Activated CD4-positive, alpha-beta T cell treated with anti-CD3 and anti-CD28 coated beads, Interleukin-2, amount 10 ng/mL, durations not matched to agents 24 days and 14 days (primary cell): ENCODE results near the gene LHFPL3. TPM values are rescaled to one million over a fixed set of nuclear protein-coding genes. Genes with fewer than 3 reads are reported as not detected.

ENCODE experiments used
- DNase-seq: peaks from one replicate; pipeline ENCODE4 v3.0.0; 2022
- H3K27ac Mint-ChIP-seq: one replicate; pipeline ENCODE4 v1.8.0; 2022; ENCODE audit warnings: mild to moderate bottlenecking, mixed read lengths
- H3K27me3 Mint-ChIP-seq: one replicate; pipeline ENCODE4 v1.8.0; 2022; ENCODE audit warnings: mixed read lengths
- H3K36me3 Mint-ChIP-seq: one replicate; pipeline ENCODE4 v1.8.0; 2022; ENCODE audit warnings: low read depth, mild to moderate bottlenecking, mixed read lengths
- H3K4me1 Mint-ChIP-seq: one replicate; pipeline ENCODE4 v1.8.0; 2021; ENCODE audit warnings: mixed read lengths
- H3K4me3 Mint-ChIP-seq: one replicate; pipeline ENCODE4 v1.8.0; 2022; ENCODE audit warnings: mild to moderate bottlenecking, moderate library complexity, mixed read lengths
- H3K9me3 Mint-ChIP-seq: one replicate; pipeline ENCODE4 v1.8.0; 2021; ENCODE audit warnings: mixed read lengths
- intact Hi-C: fragments of 100-400 bp; cut with micrococcal nuclease; formaldehyde crosslinking; loops from one replicate; pipeline ENCODE4 v1.15.1; 2023
- total RNA-seq: library from RNA; stranded (reverse); gene quantifications from 2 replicates; pipeline ENCODE4 v1.2.3, GENCODE V29; 2022

Gene LHFPL3
- total RNA-seq, 1 donor from 2014 or later = not detected

DNA sequence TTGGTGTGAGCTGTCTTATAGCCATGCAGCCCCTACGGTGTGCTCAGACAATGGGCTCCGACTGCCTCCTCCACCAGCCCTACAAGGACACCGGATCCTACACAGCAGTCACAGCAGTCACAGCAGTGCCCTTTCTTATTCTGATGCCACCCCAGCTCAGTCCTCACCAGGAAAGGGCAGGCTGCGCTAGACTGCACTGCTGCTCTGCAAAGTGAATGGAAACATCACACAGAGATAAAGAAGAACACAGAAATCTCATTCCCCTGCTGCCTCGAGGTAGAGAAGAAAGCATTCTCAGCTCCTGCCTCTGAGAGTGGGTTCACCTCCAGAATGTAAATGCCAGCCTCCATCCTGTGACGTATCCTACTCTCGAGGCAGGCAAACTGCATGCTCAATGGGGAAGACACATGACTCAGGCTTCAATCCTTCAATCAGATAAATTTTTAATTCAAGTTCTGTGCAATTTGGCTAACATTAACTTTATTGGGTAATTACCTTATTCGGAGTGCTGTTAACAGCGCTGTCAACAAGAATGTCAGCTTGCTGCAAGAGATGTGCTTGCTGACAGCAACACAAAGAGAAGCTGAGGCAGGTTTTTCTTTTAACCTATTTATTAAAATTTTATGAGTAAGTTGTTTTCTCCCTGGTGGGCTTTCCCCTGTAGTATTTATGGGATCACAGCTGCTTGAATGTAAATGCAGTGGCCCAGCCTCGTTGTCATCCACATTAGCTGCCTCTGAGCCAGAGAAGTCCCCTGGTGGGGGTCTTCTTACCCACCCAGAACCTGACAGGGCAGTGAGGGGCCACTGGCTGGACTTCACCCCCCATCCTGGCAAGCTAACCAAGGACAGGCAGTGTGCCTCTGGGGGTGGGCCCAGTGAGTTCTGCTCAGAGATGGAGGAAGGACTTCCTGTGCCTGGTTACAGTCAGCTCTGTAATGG, 444.3 kb downstream of the LHFPL3 start:
- Mint-ChIP-seq H3K27me3 (no peaks in the 10 kb centered on the region), H3K9me3 (no peaks in the 10 kb centered on the region), H3K4me1 (no peaks in the 10 kb centered on the region), H3K27ac (no peak overlapping the region), H3K4me3 (no peak overlapping the region), H3K36me3 (no peaks in the 10 kb centered on the region)
- intact Hi-C loops = no loop called here
- DNase-seq = no peak

DNA sequence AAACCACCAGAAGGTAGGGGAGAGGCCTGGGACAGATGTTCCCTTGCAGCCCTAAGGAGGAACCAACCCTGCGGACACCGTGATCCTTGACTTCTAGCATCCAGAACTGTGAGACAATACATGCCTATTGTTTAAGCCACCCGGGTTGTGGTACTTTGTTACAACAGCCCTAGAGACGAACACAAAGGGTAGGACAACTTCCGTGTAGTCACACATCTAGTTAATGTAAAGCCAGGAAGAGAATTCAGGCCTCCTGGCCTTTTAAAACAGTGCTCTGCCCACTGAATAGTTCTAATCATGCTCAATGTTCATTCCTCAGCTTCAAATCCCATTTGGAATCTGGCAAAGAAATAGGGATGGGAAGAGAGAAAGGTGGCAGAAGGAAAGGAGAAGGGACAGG, 445.4 kb downstream of the LHFPL3 start:
- Mint-ChIP-seq H3K36me3 (no peaks in the 10 kb centered on the region), H3K4me3 (no peak overlapping the region), H3K4me1 (no peaks in the 10 kb centered on the region), H3K27me3 (no peaks in the 10 kb centered on the region), H3K9me3 (no peaks in the 10 kb centered on the region), H3K27ac (no peak overlapping the region)
- intact Hi-C loops = no loop called here
- no peak for DNase-seq

DNA sequence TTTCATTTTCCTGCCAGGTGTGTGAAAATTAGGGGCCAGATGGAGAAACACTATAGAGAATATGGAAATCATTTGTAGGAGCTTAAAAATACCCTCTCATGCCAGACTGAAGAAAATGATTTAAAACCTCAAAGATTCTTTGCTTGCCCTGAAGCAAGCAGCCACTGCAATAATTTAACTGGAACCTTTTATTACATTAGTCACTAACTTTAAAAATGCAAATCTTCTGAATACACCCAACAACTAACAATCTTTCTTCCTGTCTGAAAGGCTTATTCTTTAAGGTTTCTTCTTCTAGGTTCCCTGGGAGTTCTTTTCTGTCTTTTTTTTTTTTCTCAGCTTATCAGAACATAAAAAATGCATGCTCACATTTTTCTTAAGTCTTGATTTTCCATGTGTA, 447.1 kb downstream of the LHFPL3 start:
- intact Hi-C loops = no loop called here
- H3K4me1 Mint-ChIP-seq = no peaks in the 10 kb centered on the region

DNA sequence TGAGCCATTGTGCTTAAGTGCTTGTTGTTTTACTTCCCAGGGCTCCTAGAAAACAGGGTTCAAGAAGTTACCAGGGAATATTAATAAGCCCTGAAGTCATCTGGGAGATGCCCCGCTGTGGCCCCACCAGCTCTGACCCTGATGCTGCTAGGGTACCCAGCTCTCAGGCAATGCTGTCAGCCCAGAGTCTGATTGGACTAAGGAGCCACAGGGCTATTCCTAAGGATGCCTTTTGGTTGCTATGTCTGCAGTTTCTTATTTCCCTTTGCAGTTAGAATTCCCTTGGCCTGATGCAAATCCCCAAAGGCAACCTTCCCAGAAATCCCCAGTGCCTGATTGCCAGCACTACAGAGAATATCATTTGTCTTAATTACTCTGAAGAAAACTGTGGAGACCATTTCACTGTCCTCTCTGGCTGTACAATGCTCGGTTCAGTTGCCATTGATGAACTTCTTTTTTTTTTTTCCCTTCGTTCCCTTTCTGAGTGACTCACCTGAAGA, 448.9 kb downstream of the LHFPL3 start:
- no peak overlapping the region for H3K27ac Mint-ChIP-seq
- no peak overlapping the region for H3K4me3 Mint-ChIP-seq
- H3K27me3 Mint-ChIP-seq = no peaks in the 10 kb centered on the region
- DNase-seq = no peak
- H3K9me3 Mint-ChIP-seq = no peaks in the 10 kb centered on the region
- intact Hi-C loops = no loop called here
- no peaks in the 10 kb centered on the region for H3K36me3 Mint-ChIP-seq
- H3K4me1 Mint-ChIP-seq = no peaks in the 10 kb centered on the region

More for the DNA sequence above, 447.1 kb downstream of the LHFPL3 start:
- H3K27me3 Mint-ChIP-seq = no peaks in the 10 kb centered on the region
- H3K9me3 Mint-ChIP-seq = no peaks in the 10 kb centered on the region
- no peak overlapping the region for H3K4me3 Mint-ChIP-seq
- no peak for DNase-seq
- H3K27ac Mint-ChIP-seq = no peak overlapping the region
- H3K36me3 Mint-ChIP-seq = no peaks in the 10 kb centered on the region

DNA sequence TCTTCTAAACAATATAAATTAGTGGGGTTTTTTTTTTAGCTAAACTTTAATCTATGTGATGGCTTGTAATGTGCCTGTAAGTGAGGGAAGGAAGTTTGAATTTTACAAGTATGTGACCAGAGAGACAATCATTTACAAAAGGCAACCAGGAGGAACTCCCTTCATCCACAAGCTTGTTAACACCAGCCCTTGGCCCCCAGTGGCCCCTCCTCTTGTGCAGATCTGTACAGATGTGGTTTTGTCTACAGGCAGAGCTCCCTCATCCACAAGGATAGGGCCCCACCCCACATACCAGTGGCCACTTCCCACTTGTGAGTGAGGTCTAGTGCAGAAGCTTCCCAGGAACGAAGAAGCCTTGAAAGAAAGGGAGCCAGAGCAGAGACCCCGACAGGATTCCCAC, 451.5 kb downstream of the LHFPL3 start:
- Mint-ChIP-seq H3K27ac (no peak overlapping the region), H3K27me3 (no peaks in the 10 kb centered on the region), H3K4me3 (no peak overlapping the region), H3K36me3 (no peaks in the 10 kb centered on the region), H3K9me3 (no peaks in the 10 kb centered on the region), H3K4me1 (no peaks in the 10 kb centered on the region)
- DNase-seq = no peak
- intact Hi-C loops = no loop called here

DNA sequence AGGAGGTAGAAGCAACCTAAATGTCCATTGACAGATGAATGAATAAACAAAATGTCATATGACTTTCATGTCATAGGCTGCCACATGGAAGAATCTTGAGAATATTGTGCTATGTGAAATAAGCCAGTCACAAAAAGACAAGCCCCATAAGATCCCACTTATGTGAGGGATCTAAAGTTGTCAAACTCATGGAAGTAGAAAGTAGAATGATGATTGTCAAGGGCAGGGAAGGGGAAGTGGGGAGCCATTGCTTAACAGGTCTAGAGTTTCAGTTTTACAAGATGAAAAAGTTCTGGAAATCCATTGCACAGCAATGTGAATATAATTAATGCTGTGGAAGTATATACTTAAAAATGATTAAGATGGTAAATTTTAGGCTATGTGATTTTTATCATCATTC, 456.3 kb downstream of the LHFPL3 start:
- H3K27me3 Mint-ChIP-seq = peaks cover 4% of the 10 kb centered on the region
- intact Hi-C loops = no loop called here
- H3K9me3 Mint-ChIP-seq = no peaks in the 10 kb centered on the region
- H3K36me3 Mint-ChIP-seq = no peaks in the 10 kb centered on the region
- DNase-seq = no peak
- H3K4me3 Mint-ChIP-seq = no peak overlapping the region
- no peak overlapping the region for H3K27ac Mint-ChIP-seq
- no peaks in the 10 kb centered on the region for H3K4me1 Mint-ChIP-seq

DNA sequence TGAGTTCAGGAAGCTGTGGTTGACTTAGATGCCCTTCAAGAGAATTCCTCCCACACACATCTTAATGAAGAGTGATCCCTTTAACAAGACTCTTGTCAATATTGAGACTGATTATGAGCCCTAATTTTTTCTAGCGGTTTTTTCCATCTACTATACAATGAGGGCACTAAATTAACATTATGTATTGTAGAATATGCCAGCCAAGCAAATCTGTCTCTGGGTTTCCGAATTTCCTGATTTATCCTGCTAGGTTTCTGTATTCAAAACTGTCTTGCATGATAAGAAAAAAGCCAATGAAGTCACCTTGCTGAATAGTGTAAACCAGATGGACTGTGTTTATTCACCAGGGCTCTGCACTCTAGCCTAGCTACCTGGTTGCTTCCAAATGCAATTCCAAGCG, 461.4 kb downstream of the LHFPL3 start:
- H3K36me3 Mint-ChIP-seq = no peaks in the 10 kb centered on the region
- no peak overlapping the region for H3K4me3 Mint-ChIP-seq

DNA sequence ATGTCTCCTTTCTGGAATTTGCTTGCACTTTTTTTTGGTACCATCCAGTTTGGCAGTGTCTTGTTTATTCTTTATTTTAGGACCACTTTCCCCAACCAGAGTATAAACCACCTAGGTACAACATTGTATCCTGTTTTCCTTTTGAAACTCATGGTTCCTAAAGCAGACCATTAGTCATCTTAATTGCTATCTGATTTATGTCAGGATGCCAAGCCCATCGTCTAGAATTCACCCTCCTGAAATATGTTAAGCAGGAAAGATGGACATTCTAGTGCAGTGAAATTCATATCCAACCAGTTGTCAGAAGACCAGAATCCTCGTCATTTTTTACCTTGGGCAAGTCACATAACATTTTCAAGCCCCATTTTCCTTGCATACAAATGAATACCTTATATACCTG, 462.0 kb downstream of the LHFPL3 start:
- Mint-ChIP-seq H3K27ac (no peak overlapping the region), H3K36me3 (no peaks in the 10 kb centered on the region), H3K9me3 (no peaks in the 10 kb centered on the region), H3K4me1 (no peaks in the 10 kb centered on the region), H3K27me3 (peaks cover 13% of the 10 kb centered on the region), H3K4me3 (no peak overlapping the region)
- intact Hi-C loops = no loop called here
- no peak for DNase-seq

More for the DNA sequence above, 461.4 kb downstream of the LHFPL3 start:
- Mint-ChIP-seq H3K4me1 (no peaks in the 10 kb centered on the region), H3K9me3 (no peaks in the 10 kb centered on the region), H3K27me3 (peaks cover 12% of the 10 kb centered on the region), H3K27ac (no peak overlapping the region)
- intact Hi-C loops = no loop called here
- no peak for DNase-seq

DNA sequence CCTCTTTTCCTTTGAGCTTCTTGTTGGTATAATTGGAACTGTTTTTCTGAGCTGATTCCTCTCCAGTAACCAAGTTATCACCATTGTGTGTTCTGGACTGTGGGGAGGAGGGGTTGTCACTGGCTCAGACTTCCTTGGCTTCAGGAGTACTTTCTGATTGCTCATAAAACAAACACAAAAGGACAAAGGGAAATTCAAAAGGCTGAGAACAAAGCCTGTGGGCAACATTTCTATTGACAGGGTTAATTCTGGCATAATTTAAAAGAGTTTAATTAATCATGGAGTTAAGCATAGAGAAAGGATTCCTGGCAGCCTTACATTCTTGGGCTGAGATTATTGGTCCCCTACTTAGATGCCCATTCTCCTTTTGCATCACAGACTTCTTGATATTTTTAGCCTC, 462.7 kb downstream of the LHFPL3 start:
- Mint-ChIP-seq H3K27me3 (peaks cover 15% of the 10 kb centered on the region), H3K9me3 (no peaks in the 10 kb centered on the region), H3K4me3 (no peak overlapping the region), H3K4me1 (no peaks in the 10 kb centered on the region), H3K27ac (no peak overlapping the region), H3K36me3 (no peaks in the 10 kb centered on the region)
- intact Hi-C loops = no loop called here
- no peak for DNase-seq

DNA sequence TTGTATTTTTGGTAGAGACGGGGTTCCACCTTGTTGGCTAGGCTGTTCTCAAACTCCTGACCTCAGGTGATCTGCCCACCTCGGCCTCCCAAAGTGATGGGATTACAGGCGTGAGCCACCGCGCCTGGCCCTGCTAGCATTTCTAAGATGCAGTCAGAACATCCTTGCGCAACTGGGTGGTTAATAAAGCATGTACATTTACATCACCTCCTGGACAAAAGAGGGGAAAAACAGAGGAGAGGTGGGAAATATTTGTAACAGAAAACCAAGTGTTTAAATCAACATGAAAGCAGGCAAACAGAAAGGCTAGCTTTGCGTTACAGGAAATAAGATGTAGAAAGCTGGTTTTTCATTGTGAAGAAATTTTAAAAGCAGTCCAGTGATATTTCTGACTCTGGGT, 464.7 kb downstream of the LHFPL3 start:
- intact Hi-C loops = no loop called here
- H3K36me3 Mint-ChIP-seq = no peaks in the 10 kb centered on the region
- H3K27ac Mint-ChIP-seq = no peak overlapping the region
- no peak overlapping the region for H3K4me3 Mint-ChIP-seq
- H3K4me1 Mint-ChIP-seq = no peaks in the 10 kb centered on the region
- no peaks in the 10 kb centered on the region for H3K9me3 Mint-ChIP-seq
- no peak for DNase-seq
- peaks cover 17% of the 10 kb centered on the region for H3K27me3 Mint-ChIP-seq

DNA sequence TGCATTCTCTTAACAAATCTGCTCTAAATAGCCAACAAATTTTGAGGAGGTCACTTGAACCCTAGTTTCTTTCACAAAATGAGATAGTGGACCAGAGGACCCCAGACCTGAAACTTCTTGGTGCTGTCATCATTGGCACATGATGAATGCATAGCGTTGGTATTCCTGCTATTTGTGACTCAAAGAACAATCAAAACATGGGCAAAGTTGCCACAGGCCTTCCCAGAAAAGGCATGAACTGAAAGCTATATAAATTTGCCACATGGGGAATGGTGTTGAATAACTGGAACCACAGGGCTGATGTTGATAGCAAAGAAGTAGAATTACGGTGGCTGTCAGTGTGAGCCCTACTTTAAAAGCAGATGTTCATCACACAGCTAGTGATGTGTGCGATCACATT, 465.8 kb downstream of the LHFPL3 start:
- Mint-ChIP-seq H3K27me3 (peaks cover 15% of the 10 kb centered on the region), H3K4me3 (no peak overlapping the region), H3K36me3 (no peaks in the 10 kb centered on the region), H3K4me1 (no peaks in the 10 kb centered on the region), H3K27ac (no peak overlapping the region), H3K9me3 (no peaks in the 10 kb centered on the region)
- intact Hi-C loops = no loop called here
- DNase-seq = no peak

DNA sequence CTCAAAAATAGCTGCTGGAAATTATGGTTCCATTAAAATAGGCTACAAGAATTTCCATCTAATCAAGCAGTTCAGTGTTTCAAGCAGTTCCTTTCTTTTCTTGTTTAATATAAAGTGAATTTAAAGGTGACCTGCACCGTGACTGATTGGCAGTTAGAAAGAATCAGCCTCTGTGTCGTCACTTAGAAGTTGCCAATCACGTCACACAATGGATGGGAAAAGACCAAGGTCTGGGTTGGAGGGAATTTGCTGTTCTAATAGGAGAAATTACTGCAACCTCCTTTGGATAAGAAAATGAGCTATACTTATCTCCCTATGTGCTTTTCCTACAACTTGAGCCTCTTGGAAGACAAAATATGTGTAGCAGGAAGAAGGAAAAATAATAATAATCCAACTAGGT, 466.2 kb downstream of the LHFPL3 start:
- no peak overlapping the region for H3K27ac Mint-ChIP-seq
- no peaks in the 10 kb centered on the region for H3K9me3 Mint-ChIP-seq
- no peak for DNase-seq
- no peaks in the 10 kb centered on the region for H3K4me1 Mint-ChIP-seq
- no peak overlapping the region for H3K4me3 Mint-ChIP-seq
- peaks cover 15% of the 10 kb centered on the region for H3K27me3 Mint-ChIP-seq
- intact Hi-C loops = no loop called here
- no peaks in the 10 kb centered on the region for H3K36me3 Mint-ChIP-seq

DNA sequence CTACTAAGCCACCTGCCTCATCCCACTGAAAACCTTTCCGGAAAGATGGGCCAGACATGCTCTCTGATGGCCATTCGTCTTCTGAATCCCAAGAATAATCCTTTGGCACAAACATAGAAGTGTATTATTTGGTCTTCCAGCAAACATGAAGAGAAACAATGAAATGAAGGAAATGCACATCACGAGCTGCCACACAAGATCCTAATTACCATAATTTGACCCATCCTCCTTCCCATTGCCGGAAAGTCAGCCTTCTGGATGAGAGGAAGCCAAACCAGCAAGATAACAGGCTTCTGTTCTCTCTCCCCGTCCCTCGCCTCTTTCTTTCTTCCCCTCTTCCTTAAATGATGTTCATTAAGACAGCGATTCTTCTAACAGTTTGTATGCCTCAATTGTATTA, 466.7 kb downstream of the LHFPL3 start:
- Mint-ChIP-seq H3K9me3 (no peaks in the 10 kb centered on the region), H3K4me3 (no peak overlapping the region), H3K27ac (no peak overlapping the region), H3K36me3 (no peaks in the 10 kb centered on the region), H3K4me1 (no peaks in the 10 kb centered on the region), H3K27me3 (peaks cover 16% of the 10 kb centered on the region)
- no peak for DNase-seq
- intact Hi-C loops = no loop called here

DNA sequence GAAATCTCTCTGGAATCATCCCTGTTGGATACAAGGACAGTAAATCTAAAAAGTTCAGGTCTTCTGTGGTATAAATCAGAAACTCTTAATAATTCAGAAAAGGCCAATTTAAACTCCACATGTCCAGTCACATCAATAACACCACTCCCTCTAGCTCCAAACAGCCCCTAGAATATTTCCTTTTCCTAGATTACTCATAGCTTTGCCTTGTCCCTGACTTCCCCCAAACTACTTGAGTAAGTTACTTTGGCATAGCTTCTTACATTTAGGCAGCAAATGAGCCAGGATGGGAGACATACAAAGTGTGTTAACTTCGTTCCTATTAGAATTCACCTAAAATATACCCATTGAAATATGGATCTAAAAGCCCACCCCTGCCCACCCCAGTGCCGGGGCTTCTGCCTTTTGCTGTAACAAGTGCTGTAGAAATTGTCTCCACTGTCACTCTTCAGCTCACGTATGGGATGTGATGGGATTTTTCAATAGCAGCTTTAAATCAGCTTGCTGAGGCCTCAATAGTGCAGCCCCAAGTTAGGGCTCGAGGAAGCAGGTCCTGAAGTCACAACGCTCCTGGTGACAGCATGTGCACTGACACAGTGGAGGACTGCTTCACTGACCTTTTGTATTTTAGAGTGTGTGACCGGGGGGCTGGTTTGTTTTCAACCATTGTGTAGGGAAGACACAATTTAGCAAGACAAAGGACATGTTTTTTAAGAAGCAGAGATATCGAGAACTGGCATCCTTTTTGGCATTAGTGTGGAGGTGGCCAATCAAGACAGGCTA, 467.4 kb downstream of the LHFPL3 start:
- DNase-seq = no peak
- Mint-ChIP-seq H3K9me3 (no peaks in the 10 kb centered on the region), H3K27ac (no peak overlapping the region), H3K27me3 (peaks cover 12% of the 10 kb centered on the region), H3K36me3 (no peaks in the 10 kb centered on the region), H3K4me1 (no peaks in the 10 kb centered on the region), H3K4me3 (no peak overlapping the region)
- intact Hi-C loops = no loop called here
